Measurements from ENCODE around the gene PGA3.

The PGA3 gene

DNA sequence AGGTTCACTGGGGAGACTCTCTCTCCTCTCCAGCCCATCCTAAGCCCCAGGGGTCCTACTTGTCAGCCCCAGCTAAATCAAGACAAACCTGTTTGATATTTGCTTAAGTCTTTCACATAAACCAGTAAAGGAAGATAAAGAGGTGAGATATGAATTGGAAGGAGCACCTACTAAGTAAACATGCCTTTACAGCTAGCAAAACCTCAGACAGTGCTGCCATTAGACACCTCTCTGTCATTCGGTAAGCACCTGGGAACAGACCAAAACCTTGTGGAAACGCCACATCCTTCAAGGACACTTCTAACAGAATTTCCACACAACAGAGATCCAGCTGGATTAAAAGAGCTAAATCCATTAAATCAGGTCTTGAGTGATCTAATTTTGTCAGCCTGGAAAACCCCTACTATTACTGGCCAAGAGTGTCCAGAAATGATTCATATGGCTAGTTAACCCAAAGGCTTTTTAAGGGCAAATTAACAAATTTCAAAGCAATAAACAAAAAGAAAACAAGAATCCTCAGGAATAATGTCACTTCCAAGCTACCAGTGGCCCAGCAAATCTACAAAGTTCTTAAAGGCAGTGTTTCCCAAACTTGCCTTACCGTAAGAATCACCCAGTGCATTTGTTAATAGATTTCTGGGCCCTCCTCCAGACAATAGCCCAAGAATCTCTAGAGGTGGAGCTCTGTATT is 44.5 kb upstream of the PGA3 start:
- no peak overlapping the region; the same call in 1 of the 2 replicates for H3K4me3 ChIP-seq (replicated peaks; ENCODE audit: low read depth, low read length)
- no peak for TF ChIP-seq CTCF (IDR thresholded peaks at IDR 0.05; ENCODE audit: insufficient read depth, low read length, poor library complexity, severe bottlenecking)
- DNase-seq (ENCODE audit: extremely low read depth, insufficient read length), result no peak
- H3K36me3 ChIP-seq (ENCODE audit: control insufficient read depth, insufficient read depth, low read length), result no peaks in the 10 kb centered on the region
- no peaks in the 10 kb centered on the region for H3K27me3 ChIP-seq (replicated peaks; ENCODE audit: control insufficient read depth, insufficient read depth, low read length)

DNA sequence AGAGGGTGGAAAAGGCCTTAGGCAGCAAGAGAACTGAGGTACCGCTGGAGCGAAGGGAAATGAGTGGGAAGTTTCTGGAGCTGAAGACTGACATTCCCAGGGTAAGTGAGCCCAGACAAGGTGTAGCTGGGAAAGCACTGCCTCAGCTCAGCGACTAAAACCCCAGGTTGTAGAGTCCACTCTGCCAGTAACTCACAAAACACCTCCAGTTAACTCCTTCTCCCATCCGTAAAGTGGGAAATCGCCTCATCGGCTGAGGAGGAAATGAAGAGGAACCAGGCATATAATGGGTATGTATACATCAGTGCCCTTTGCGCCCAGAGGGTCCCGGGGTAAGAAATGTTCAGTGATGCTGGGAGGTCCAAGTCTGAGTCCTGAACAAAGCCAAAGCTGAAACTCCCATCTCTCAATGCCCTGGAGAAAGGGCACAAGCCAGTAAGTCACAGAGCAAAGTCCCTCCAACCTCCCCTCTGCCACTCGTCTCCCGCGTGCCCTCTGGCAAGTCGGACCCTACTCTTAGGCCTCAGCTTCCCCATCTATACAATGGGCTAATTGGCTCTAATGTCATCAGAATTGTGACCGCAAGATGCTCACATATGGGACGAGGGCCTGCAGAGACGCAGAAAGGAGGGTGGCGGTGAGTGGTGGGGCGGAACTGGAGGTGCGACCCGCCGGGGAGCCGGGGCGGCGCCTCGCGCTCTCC is 42.7 kb upstream of the PGA3 start:
- Histone ChIP-seq H3K36me3 (ENCODE audit: control insufficient read depth, insufficient read depth, low read length) (no peaks in the 10 kb centered on the region), H3K27me3 (replicated peaks; ENCODE audit: control insufficient read depth, insufficient read depth, low read length) (no peaks in the 10 kb centered on the region), H3K4me3 (replicated peaks; ENCODE audit: low read depth, low read length) (peak overlapping the region; percentile 79)
- TF ChIP-seq CTCF (IDR thresholded peaks at IDR 0.05; ENCODE audit: insufficient read depth, low read length, poor library complexity, severe bottlenecking), result no peak
- no peak for DNase-seq (ENCODE audit: extremely low read depth, insufficient read length)

DNA sequence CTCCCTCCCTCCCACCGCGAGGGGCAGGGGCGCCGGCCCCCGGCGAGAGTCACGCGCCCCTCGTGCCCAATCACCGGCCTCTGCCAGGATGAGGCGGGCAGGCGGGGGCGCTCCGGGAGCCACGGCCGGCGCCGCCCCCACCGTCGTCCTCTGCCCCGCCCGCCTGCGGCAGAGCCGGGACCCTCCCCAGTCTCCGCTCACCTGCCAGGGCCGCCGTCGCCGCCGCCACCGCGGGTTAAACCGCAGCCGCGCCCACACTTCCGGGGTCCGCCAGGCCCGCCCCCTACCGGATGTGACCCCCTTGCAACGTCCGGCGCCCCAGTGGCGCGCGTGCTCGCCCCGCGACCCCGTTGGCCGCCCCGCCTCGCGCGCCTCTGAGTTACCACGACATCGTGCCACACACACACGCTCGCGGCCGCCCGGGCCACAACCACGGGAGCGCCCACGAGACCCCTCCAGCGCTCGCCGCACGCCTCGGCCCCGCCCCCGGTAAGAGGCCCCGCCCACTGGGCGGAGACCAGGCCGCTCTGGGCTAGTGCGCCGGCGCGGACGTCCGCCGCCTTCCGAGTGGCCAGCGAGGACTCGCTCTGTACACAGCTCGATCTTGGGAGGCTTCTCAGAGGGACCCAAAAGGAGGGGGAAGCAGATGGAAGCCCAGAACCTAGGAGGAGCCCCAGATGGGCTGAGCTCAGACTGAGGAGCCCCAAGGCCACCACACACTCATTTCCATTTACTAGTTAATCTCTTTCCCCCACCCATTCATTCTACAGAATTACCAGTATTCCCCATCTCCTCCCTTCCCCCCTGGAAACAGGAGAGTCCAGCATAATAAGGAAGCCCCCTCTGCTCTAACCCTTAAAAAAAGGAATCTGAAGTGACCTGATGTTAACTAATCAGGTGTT is 41.9 kb upstream of the PGA3 start, which contains the start of gene VPS37C:
VPS37C (minus strand) TSS at position 237 of the 902 bp plus-strand sequence. CDS start 22,597 bp downstream, outside the sequence.
- DNase-seq (ENCODE audit: extremely low read depth, insufficient read length), result peak; percentile 99
- Histone ChIP-seq H3K36me3 (ENCODE audit: control insufficient read depth, insufficient read depth, low read length) (no peaks in the 10 kb centered on the region), H3K4me3 (replicated peaks; ENCODE audit: low read depth, low read length) (peak within 1 kb of the TSS; percentile 79), H3K27me3 (replicated peaks; ENCODE audit: control insufficient read depth, insufficient read depth, low read length) (no peaks in the 10 kb centered on the region)
- no peak for TF ChIP-seq CTCF (IDR thresholded peaks at IDR 0.05; ENCODE audit: insufficient read depth, low read length, poor library complexity, severe bottlenecking)

GRCh38 chr11:61162092-61162941 is 41.0 kb upstream of the PGA3 start:
- TF ChIP-seq CTCF (IDR thresholded peaks at IDR 0.05; ENCODE audit: insufficient read depth, low read length, poor library complexity, severe bottlenecking), result no peak
- Histone ChIP-seq H3K27me3 (replicated peaks; ENCODE audit: control insufficient read depth, insufficient read depth, low read length) (no peaks in the 10 kb centered on the region), H3K36me3 (ENCODE audit: control insufficient read depth, insufficient read depth, low read length) (no peaks in the 10 kb centered on the region), H3K4me3 (replicated peaks; ENCODE audit: low read depth, low read length) (peak overlapping the region; percentile 79)
- DNase-seq (ENCODE audit: extremely low read depth, insufficient read length), result no peak

- Histone ChIP-seq H3K4me3 (replicated peaks; ENCODE audit: low read depth, low read length) (no peak overlapping the region), H3K27me3 (replicated peaks; ENCODE audit: control insufficient read depth, insufficient read depth, low read length) (no peaks in the 10 kb centered on the region), H3K36me3 (ENCODE audit: control insufficient read depth, insufficient read depth, low read length) (no peaks in the 10 kb centered on the region)
- no peak for DNase-seq (ENCODE audit: extremely low read depth, insufficient read length)
- no peak for TF ChIP-seq CTCF (IDR thresholded peaks at IDR 0.05; ENCODE audit: insufficient read depth, low read length, poor library complexity, severe bottlenecking)
These were observed 40.3 kb upstream of the PGA3 start for GRCh38 chr11:61163021-61163420.

All from GM06990 (cell line).